ENCODE data around the gene HIVEP3.

DNA sequence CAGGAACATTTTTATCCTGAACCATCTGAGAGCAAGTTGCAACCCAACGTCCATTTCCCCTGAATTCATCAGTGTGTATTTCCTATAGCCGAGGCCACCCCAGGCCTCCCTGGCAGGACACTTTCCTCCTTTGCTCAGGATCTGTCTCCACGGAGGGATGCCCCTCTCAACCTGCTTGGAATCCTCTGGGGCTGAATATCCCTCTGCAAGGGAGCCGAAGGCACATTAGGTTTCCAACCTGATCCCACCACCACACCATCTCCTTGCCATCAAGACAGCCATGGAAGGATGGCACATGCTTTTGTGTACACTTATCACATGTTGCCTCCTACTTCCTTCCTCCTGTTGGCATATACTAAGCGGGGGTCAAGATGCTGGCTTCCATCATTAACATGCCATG, 359.4 kb downstream of the HIVEP3 start:
- TF ChIP-seq CTCF (IDR thresholded peaks at IDR 0.05; ENCODE audit: insufficient read depth, low read depth, low read length) (no peak), EZH2 (IDR thresholded peaks at IDR 0.05; ENCODE audit: insufficient read depth, low read length) (no peak)

All from astrocyte (in vitro differentiated cells and primary cell).